NCI-H146 treated with DMSO at 0.1 percent for 48 hours (cell line): ENCODE data around the gene ANO2.

Source experiments
- DNase-seq: peaks from one replicate; lab custom pipeline; 2025; ENCODE audit not compliant: unreplicated experiment; lab: John Stamatoyannopoulos, UW

The ANO2 gene

DNA sequence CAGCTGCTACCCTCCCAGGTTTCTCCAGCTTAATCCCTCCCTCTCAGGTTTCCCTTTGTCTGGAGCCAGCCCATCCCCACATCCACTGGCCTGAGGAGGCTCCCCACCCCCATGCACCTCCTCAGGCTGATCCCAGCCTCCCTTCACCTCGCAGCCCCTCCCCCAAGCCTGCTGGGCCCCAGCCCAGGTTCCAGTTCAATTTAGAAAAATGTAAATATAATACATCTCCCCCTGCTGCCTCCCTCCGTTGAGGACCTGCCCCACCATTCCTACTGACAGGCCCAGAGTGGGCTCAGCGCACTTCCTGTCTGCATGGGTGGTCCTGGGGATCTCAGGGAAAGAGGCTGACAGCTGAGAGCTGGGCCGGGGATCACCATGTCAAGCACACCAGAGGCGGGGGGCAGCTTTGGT lies 357.3 kb downstream of the ANO2 start:
- DNase-seq, result no peak

DNA sequence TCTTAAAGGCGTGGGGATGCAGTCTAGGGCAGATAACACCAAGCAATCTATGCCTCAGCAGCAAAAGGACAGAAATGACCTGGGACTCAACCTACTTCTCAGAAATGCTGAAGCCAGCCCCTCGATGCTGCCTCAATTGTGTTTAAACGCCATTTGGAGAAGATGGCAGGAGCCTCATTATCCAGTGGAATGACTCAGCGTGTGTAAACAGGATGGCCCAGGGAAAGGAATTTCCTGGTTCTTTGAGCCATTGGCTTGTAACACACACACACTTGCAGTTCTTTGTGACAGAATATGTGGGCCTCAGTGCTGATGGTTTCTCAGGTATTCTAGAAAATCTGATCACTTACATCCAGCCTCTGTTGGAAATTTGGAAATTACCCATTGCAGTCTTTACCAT lies 358.9 kb downstream of the ANO2 start:
- no peak for DNase-seq

DNA sequence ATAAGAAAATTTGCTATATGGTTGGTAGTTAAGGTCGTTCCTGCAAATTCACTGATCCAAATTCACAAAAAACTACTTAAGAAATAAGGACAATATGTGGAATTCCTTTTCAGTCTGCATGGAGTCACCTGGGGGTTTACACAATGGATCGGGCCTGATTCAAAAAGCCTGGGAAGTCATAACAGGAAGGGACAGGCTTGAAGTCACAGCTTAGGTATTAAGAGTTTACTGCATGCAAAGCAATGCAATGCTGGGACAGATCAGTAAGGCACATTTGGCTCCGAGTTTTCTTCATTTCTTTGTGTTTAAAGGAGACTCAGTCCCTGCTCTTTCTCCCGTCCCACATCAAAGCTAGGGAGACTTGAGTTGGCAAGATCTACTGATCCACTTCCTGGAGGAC lies 359.9 kb downstream of the ANO2 start:
- DNase-seq, result no peak

DNA sequence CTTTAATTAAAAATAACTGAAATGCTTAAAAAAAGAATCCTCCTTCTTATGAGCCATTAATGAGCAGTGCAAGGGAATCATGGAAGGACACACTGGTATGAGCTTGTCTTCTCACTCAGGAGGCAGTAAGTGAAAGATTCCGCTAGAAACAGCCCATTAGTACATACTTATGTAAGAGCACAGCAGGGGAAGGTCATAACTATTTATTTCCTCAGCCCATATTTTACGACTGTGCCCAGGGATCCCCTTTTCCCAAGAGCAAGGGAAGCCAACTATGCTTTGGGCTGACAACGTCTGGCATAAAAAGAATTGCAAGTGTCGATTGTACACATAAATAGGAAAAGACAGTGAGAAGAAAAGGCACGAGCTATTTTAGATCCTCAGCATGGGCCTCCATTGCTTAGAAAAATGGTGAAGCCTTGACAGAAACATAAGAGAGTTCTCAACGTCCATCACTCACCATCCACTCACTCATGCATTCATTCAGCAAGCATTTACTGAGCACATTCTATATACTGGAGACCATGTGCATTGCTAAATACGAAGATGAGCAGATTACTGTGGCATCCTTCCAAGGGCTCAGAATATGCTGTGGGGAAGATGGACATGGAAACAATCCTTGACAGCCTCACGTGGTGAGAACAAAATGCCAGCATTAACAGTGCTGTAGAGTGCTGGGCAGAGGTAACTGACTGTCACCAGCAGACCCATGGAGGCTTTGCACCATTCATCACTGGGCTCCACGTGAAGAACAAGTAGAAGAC lies 360.5 kb downstream of the ANO2 start:
- DNase-seq, result no peak

DNA sequence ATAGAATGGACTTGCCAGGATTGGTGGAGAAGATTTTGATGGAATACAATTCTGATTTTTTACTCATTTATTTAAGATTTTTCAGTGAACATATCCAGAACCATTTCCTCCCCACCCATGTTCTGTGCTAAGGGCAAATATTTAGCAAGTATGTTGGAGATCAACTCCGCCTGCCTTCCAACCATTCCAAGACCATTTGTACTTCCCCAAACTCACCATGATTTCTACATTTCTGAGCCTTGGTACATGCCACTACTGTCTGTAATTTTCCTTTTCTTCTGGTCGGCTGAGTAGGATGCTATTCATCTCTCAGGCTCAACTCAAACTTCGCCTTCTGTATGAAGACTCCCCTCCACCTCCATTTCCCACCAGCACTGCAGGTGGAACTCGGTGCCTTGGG lies 362.5 kb downstream of the ANO2 start:
- no peak for DNase-seq

DNA sequence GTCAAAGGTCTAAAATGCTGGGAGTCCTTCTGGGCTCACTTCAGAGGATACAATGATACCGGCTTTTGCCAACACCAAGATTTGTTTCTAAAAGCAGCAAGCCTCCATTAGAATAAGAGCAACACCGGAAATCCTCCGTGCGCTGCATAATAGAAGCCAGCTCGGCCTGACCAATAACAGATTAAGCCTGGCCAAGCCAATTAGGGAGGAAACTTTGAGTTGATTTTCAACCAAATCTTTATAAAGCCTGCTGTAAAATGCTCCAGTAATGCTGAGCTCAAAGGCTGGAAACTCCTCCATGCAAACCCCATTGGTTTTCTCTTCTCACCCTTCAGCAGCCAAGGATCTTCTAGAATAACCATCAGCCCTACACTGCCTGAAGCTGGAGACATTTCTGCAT lies 363.0 kb downstream of the ANO2 start:
- DNase-seq, result no peak

DNA sequence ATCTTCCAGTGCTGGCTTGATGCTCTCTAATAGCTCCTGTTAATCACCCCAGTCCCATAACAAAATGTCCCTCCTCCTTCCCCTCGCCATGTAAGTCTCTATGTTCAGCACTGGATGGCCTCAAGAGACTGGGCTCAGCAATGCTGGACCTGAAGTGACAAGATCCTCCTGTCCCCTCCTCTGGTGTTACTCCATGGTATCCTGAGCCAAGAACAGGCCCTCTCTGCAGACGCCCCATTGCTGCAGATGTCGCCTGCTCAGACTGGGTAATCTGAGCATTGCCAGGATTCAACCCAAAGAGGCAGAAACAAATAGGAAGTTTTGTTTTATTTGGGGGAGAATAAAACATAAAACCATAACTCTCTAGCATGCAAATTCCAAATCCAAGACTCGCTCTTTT lies 363.4 kb downstream of the ANO2 start:
- no peak for DNase-seq

DNA sequence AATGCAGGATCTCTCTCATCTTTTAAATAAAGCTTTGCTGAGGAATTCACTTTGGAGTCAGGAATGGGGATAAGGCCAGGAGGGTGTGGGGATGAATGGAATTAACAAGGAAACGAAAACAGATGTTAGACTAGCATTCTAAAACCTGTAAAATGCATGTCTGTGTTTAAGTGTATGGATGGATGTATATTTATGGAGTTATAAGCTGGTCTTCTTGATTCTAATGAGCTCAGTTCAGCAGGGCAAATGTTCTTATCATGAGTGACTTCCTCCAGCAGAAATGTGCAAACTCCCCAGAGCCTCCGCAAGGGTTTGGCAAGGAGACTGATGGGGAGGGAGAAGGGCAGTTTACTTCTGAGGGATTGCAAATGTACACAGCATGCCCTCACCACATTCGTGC lies 364.0 kb downstream of the ANO2 start:
- no peak for DNase-seq

DNA sequence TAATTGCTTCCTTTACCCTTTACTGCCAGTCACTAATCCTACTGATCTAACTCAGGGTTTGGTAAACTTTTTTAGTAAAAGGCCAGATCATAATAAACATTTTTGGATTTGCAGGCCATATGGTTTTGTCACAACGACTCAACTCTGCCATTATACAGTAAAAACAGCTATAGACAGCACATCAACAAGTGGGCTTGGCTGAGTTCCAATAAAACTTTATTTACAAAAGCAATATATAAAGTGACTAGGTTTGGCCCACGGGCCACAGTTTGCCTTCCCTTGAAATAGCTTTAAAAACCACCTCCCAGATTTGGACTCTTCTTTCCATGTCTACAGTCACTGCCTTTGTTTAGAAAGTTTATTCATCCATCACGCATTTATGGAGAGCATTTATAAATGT lies 366.3 kb downstream of the ANO2 start:
- no peak for DNase-seq

DNA sequence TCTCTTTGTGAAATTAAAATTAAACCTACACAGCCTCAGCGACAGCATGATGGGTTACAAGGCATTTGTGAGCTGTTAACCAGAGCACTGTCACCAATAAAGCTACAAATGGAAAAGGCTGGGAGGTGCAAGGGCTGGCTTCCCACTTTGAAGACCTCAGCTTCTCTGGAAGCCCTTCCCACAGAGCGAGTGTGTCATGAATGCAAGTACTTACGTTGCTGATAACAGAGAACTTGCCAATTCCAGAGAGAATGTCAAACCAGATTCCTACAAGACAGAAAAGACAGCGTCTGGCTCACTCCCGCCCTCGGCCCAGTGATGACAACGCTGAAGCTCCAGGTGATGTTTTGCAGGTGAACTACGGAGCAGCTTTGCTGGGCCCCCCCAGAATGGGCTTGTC lies 367.3 kb downstream of the ANO2 start:
- no peak for DNase-seq

DNA sequence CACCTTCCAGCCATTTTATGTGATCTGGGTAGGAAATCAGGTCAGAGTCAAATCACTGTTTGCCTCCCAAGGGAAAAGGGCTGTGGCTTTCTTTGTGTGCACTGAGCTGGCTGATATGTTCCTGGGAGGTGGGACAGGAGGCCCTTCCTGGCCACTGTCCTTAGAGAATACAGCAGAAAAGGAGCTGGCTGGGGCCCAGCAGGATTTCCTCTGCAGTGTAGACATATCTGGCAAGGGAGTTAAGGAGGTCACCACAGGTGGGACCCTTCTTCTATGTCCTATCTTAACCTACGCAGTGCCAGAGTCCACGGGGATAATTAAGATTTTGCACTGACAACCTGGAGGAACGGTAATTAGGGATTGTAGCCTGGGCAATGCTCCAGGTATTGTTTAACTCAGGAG lies 367.8 kb downstream of the ANO2 start:
- DNase-seq, result no peak

DNA sequence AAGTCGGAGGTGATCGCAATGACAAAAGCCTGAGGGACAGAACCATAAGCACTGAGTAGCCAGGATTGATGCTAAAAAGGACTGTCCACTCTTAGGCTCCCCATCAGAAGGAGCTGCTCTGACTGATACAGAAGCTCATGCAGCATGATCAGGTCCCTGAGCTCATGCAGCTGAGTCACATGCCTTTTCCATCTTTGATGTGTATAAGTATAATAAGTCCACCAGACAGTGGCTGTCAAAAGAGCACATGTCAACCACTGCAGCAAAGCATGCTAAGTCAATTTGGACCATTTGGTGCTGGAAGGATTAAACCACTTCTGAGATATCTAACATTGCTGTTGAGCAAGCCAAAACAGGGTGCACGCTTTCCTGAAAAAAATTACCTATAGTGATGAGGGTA lies 369.1 kb downstream of the ANO2 start:
- no peak for DNase-seq

DNA sequence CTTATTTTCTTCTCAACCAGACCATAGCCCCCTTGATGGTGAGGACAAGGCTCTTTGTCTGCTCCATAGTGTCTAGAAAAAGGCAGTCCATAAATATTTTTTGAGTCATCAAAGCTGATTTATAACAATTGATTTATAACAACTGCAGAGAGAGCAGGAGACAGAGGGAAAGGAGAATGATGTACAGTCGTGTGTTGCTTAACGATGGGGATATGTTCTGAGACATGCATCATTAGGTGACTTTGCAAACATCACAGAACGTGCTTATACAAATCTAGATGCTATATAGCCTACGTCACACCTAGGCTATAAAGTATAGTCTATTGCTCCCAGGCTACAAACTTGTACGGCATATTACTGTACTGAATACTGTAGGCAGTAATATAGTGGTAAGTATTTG lies 369.8 kb downstream of the ANO2 start:
- DNase-seq, result no peak

DNA sequence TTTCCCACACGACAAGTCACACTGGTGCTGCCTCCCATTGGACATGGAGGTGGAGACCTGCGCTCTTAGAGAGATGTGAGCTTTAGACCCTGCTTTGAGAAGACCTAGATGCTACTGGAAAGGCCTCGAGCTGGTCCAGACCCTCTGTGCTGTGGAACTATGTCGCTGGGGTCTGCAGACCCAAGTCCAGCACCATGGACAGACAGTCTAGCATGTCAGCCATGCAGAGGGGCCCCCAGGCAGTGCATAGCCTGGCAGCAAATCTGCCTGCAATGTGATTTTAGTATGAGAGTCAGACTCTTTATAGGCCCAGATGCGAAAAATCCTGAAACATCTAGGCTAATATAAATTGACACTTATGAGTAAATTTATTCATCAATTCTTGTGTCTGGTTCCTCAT lies 371.7 kb downstream of the ANO2 start:
- DNase-seq, result no peak

DNA sequence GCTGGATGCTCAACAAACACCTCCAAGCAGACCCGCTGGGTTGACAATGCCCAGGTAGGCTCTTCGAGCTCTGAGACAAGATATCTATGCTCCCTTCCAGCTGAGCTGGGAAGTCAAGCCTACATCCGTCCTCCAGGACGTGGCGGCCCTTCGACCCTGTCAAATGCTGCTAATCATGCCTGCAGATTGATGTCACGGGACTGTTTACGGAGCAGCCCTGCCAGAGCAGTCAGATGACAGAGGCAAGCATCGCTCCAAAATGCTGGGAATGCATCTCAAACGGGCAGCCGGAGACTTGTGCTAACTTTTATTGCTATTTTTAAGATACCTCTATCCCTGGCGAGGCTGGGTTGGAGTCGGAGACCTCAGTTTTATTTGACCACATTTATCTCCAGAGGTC lies 373.9 kb downstream of the ANO2 start:
- no peak for DNase-seq

DNA sequence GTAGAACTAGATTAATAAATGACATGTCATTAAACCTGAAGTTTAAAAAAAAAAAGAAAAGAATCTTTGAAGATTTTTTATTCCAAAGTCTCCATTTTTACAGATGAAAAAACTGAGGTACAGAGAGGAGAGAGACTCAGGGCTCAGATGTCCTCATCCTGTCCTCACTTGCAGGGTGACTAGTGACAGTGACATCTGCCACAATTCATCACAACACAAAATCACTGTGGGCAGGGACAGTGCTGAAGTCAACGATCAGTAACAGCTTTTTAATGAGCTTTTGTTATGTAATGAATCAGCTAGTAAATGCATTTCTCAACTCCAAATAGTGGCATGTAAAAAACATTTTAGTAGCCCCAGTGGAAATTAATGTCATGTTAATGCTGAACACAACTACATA lies 374.6 kb downstream of the ANO2 start:
- DNase-seq, result no peak

DNA sequence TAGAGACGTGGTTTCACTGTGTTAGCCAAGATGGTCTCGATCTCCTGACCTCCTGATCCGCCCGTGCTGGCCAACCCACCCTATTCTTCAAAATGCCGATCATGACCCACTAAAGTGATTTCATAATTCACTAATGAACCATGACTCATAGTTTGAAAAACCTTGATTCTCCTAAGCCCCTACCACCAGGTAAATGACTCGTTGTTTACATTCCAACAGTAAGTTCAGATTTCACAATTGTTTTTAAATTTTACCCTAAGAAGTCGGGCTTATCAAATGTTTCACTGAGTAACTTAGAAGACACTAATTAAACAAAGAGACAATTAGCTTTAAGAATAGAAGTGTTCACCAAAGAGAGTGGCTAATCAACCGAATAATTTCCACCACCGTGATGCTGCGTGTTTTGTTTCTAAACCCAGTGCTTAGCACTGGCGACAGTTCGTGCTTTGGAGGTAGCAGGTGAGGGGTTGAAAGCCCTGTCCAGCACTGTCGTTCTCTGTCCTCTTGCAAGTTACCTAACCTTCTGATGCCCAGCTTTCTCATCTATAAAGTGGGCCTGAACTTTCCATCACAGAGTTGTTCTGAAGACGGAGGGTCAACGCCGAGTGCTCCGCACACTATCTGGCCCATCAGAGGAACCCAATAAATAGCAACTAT lies 376.6 kb downstream of the ANO2 start:
- no peak for DNase-seq

DNA sequence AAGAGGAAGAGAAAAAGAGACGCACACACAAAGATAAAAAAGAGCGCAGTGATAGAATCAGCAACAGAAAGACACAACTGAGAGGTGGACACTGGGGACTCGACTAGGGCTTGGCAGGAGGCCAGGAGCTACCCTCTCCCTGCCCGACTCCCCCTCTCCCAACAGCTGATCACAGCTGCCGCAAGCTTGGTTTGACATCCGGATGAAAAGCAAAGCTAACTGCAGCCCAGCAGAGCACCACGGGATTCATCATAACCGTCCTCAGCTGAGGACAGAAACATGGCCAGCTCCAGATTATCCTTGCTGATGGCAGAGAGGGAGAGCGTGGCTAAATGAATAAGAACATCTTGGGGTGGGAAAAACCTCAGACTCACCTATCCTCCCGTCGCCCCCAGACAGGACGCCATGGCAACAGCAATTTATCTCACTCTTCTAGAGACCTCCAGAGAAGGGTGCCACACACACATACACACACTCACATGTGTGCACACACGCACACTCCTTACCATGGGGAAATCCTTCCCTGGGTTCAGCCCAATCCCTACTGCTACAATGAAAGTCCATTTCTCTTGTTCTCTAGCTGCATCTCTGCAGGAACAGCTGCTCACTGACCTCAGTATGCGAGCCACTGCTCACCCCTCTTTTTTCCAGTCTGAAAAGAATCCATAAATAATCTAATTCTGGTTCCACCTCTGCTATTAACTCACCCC lies 377.9 kb downstream of the ANO2 start:
- peak; percentile 9 for DNase-seq

DNA sequence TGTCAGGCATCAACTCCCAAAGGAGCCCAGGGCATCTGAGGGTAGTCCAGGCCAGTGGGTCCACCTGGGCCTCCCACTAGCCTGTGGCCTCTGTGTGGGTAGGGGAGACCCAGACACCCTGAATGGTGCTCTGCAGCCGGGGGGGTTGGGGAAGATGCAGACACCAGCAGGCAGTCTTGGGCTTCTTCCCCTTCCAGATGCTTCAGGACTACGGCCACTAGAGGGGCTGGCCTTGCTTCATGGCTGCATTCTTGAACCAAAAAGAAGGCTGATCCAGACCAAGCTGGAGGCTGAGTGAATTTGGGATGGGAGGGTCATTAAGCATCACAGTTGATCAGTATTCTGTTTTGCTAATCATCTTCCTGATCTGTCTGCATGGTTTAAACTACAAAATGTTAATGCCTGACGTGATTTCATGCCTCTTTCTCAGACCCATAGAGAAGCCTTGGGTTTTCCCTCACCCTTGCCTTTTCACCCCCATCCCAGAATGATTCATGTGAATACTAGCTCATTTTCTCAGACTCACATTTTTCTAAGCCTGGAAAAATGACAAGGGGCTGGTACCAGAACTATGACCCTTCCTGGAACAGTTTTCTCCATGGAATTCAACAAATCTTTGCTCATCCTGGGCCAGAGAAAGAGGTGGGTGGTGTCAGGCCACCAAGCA lies 379.0 kb downstream of the ANO2 start:
- no peak for DNase-seq

DNA sequence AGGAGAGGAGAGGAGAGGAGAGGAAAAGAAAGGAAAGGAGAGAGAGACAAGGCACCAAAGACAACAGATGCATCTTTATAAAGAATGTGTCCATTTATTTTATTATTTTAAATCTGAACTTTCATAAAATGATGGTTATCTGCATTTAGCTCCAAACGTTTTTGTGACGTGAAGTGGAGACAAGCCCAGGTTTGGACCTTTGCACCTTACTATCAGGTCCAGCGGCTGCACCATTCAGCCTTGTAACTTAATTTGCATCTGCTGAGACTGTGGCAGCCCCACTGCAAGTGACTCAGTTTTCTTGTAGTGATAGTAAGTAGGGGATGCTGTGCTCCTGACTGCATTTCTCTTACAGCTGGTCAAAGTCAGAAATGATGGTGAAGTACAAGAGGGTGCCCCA lies 382.5 kb downstream of the ANO2 start:
- DNase-seq, result no peak

DNA sequence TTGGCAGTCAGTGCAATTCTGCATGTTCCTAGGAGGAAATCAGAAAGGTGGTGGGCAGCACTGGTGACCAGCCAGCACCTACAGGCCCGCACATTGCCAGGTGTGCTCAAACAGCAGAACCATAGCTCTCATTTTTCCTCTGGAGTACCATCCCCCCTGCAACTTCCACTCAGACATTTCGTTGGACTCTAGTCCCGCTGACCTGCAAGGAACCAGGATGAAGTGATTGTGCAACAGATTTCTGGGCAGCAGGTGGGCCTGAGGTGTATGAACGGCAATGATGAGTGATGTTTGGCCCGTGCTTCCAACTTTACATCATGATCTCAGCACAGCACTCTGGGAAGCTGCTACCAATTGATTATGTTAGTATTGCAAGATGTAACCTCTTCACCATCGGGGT lies 383.2 kb downstream of the ANO2 start:
- no peak for DNase-seq

DNA sequence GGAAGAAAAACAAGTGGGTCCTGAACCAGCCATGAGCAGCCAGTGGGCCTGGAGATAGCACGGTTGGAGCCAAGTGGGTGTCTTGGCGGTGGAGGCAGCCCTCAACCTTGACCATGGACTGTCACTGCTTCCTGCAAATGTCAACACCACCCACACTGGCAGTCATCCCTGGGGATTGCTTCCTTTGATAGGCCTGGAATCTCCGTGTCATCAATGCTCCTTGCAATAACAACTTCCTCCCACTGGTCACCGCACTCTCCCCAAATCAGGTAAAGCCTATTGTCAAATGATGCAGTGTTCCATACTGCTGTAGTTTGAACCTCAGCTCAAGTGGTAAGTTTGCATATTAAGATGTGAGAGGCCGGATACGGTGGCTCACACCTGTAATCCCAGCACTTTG lies 384.0 kb downstream of the ANO2 start:
- DNase-seq, result no peak
